Measurements from ENCODE around the gene IFT80.

DNA sequence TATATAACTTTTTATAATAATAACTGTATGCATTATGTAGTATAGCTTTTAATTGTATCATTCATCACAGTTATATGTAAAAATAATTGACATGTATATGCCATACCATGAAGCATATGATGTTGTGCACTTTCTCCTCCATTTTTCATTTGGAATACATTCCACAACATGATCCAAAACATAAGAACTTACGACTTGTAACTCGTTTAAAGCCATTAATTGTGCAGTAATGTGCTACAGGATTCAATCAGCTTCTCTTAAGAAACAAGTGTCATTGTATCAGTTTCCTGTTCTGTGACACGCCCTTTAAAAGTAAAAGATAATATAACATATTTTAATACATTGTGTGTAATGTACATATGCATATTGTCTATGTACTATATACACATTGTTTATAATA lies 171.6 kb downstream of the IFT80 start:
- TF ChIP-seq, protein P1, sequence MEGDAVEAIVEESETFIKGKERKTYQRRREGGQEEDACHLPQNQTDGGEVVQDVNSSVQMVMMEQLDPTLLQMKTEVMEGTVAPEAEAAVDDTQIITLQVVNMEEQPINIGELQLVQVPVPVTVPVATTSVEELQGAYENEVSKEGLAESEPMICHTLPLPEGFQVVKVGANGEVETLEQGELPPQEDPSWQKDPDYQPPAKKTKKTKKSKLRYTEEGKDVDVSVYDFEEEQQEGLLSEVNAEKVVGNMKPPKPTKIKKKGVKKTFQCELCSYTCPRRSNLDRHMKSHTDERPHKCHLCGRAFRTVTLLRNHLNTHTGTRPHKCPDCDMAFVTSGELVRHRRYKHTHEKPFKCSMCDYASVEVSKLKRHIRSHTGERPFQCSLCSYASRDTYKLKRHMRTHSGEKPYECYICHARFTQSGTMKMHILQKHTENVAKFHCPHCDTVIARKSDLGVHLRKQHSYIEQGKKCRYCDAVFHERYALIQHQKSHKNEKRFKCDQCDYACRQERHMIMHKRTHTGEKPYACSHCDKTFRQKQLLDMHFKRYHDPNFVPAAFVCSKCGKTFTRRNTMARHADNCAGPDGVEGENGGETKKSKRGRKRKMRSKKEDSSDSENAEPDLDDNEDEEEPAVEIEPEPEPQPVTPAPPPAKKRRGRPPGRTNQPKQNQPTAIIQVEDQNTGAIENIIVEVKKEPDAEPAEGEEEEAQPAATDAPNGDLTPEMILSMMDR (IDR thresholded peaks at IDR 0.05), result no peak
- no peak for TF ChIP-seq POLR2A (IDR thresholded peaks at IDR 0.05)
